HG02970 (cell line): ENCODE data around the gene KBTBD12.
"Not testable (repeated sequence)": the region's sequence is repeated elsewhere in the genome, so short reads cannot be mapped to it uniquely, and the experiment has no call there.

Experiments
- ATAC-seq: cut with Tn5 transposase; IDR thresholded peaks from one replicate; pipeline ENCODE4 v1.9.1; 2021; ENCODE audit warnings: mild to moderate bottlenecking, moderate library complexity, moderate number of reproducible peaks; ENCODE audit not compliant: unreplicated experiment, low FRiP score

Gene KBTBD12

GRCh38 chr3:127903611-127904375 lies 11.2 kb upstream of the KBTBD12 start:
- no peak for ATAC-seq

GRCh38 chr3:127905556-127905955 lies 9.5 kb upstream of the KBTBD12 start:
- no peak for ATAC-seq

- not testable (repeated sequence) for ATAC-seq
Measured at GRCh38 chr3:127906653-127907052, 8.4 kb upstream of the KBTBD12 start.

GRCh38 chr3:127908202-127908601 lies 6.8 kb upstream of the KBTBD12 start:
- no peak for ATAC-seq

GRCh38 chr3:127908951-127909350 lies 6.1 kb upstream of the KBTBD12 start:
- ATAC-seq = no peak

GRCh38 chr3:127909646-127910045 lies 5.4 kb upstream of the KBTBD12 start:
- ATAC-seq = no peak

GRCh38 chr3:127911421-127911931 lies 3.6 kb upstream of the KBTBD12 start:
- no peak for ATAC-seq

GRCh38 chr3:127913841-127914240 lies 1.2 kb upstream of the KBTBD12 start:
- ATAC-seq = not testable (repeated sequence)

GRCh38 chr3:127914584-127914983 lies 448 bp upstream of the KBTBD12 start:
- ATAC-seq = no peak

- no peak for ATAC-seq
Measured at GRCh38 chr3:127915937-127916493, 983 bp downstream of the KBTBD12 start.

- ATAC-seq = no peak
Measured at GRCh38 chr3:127920738-127921137, 5.7 kb downstream of the KBTBD12 start.

GRCh38 chr3:127923611-127924010 lies 8.6 kb downstream of the KBTBD12 start:
- ATAC-seq = no peak

- no peak for ATAC-seq
Measured at GRCh38 chr3:127925384-127925783, 10.4 kb downstream of the KBTBD12 start.

GRCh38 chr3:127927829-127928604 lies 13.0 kb downstream of the KBTBD12 start:
- ATAC-seq = no peak

- ATAC-seq = no peak
Measured at GRCh38 chr3:127929818-127930413, 14.9 kb downstream of the KBTBD12 start.

- ATAC-seq = no peak
Measured at GRCh38 chr3:127933396-127933795, 18.4 kb downstream of the KBTBD12 start.

GRCh38 chr3:127938800-127939199 lies 23.8 kb downstream of the KBTBD12 start:
- ATAC-seq = no peak

GRCh38 chr3:127940116-127940515 lies 25.1 kb downstream of the KBTBD12 start:
- no peak for ATAC-seq

- ATAC-seq = no peak
Measured at GRCh38 chr3:127942613-127943012, 27.6 kb downstream of the KBTBD12 start.

- no peak for ATAC-seq
Measured at GRCh38 chr3:127948211-127948610, 33.2 kb downstream of the KBTBD12 start.
